ENCODE data around the gene TECPR2.

- TF ChIP-seq ZFP30 (CRISPR knock-in tag; IDR thresholded peaks at IDR 0.05) (no peak), ZFP3 (CRISPR knock-in tag; IDR thresholded peaks at IDR 0.05) (no peak), GLIS3 (CRISPR knock-in tag; IDR thresholded peaks at IDR 0.05) (no peak), TSHZ2 (CRISPR knock-in tag; IDR thresholded peaks at IDR 0.05) (no peak), BACH2 (CRISPR knock-in tag; IDR thresholded peaks at IDR 0.05; ENCODE audit: borderline replicate concordance) (no peak), OSR1 (CRISPR knock-in tag; IDR thresholded peaks at IDR 0.05) (no peak), ZNF565 (CRISPR knock-in tag; conservative IDR thresholded peaks at IDR 0.05; ENCODE audit: low read depth) (no peak), TOX (CRISPR knock-in tag; IDR thresholded peaks at IDR 0.05; ENCODE audit: borderline replicate concordance) (no peak), CREB5 (CRISPR knock-in tag; IDR thresholded peaks at IDR 0.05; ENCODE audit: low read depth) (no peak)
- TF ChIP-seq, protein P1, sequence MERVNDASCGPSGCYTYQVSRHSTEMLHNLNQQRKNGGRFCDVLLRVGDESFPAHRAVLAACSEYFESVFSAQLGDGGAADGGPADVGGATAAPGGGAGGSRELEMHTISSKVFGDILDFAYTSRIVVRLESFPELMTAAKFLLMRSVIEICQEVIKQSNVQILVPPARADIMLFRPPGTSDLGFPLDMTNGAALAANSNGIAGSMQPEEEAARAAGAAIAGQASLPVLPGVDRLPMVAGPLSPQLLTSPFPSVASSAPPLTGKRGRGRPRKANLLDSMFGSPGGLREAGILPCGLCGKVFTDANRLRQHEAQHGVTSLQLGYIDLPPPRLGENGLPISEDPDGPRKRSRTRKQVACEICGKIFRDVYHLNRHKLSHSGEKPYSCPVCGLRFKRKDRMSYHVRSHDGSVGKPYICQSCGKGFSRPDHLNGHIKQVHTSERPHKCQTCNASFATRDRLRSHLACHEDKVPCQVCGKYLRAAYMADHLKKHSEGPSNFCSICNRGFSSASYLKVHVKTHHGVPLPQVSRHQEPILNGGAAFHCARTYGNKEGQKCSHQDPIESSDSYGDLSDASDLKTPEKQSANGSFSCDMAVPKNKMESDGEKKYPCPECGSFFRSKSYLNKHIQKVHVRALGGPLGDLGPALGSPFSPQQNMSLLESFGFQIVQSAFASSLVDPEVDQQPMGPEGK (CRISPR knock-in tag; IDR thresholded peaks at IDR 0.05; ENCODE audit: borderline replicate concordance), result no peak
- TF ChIP-seq, protein P2, sequence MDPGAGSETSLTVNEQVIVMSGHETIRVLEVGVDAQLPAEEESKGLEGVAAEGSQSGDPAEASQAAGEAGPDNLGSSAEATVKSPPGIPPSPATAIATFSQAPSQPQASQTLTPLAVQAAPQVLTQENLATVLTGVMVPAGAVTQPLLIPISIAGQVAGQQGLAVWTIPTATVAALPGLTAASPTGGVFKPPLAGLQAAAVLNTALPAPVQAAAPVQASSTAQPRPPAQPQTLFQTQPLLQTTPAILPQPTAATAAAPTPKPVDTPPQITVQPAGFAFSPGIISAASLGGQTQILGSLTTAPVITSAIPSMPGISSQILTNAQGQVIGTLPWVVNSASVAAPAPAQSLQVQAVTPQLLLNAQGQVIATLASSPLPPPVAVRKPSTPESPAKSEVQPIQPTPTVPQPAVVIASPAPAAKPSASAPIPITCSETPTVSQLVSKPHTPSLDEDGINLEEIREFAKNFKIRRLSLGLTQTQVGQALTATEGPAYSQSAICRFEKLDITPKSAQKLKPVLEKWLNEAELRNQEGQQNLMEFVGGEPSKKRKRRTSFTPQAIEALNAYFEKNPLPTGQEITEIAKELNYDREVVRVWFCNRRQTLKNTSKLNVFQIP (CRISPR knock-in tag; IDR thresholded peaks at IDR 0.05; ENCODE audit: borderline replicate concordance, low read depth), result no peak
These were observed 161.1 kb downstream of the TECPR2 start for GRCh38 chr14:102523569-102524450.

All from SK-N-SH treated with all-trans-retinoic acid at 6 μM for 48 hours (cell line).